Stomach (tissue), 9 donors: ENCODE data around the gene PROB1. TPM values are rescaled to one million over a fixed set of nuclear protein-coding genes. Genes with fewer than 3 reads are reported as not detected.

Source experiments
- DNase-seq, 2 donors: peaks; one replicate each; pipeline versions ENCODE4 v3.0.0 to v3.0.0-alpha.2; 2013 to 2019
- H3K27ac ChIP-seq, 5 donors: fragments of 200-600 bp in 4 of 5; sonication (generic) in 4 of 5; one replicate each; pipeline ENCODE4 v1.5.1; 2013 to 2019; ENCODE audit warnings: mild to moderate bottlenecking in 1 of 5, moderate library complexity in 1 of 5
- H3K27me3 ChIP-seq, 3 donors: fragments of 200-600 bp; sonication (generic); one replicate each; pipeline ENCODE4 v1.5.1; 2017 to 2019; ENCODE audit warnings: mixed run types in 1 of 3
- H3K36me3 ChIP-seq, 4 donors: fragments of 200-600 bp; sonication (generic); 1 replicate in 3 of 4; 2 replicates in 1 of 4; pipeline ENCODE4 v1.5.1; 2016 to 2019
- H3K4me1 ChIP-seq, 4 donors: fragments of 200-600 bp; sonication (generic); one replicate each; pipeline ENCODE4 v1.5.1; 2016 to 2019
- H3K4me3 ChIP-seq, 4 donors: fragments of 200-600 bp; sonication (generic) in 3 of 4; one replicate each; pipeline ENCODE4 v1.5.1; 2016 to 2019; ENCODE audit warnings: mild to moderate bottlenecking in 1 of 4
- H3K9me3 ChIP-seq, 4 donors: fragments of 200-600 bp; sonication (generic); one replicate each; pipeline ENCODE4 v1.5.1; 2016 to 2019
- CTCF ChIP-seq, 7 experiments: fragments of 450-650 bp in 4 of 7; fragments of 200-600 bp in 3 of 7; sonication (generic) in 3 of 7; IDR thresholded peaks; one replicate each; pipeline ENCODE4 v1.5.1; 2016 to 2019; ENCODE audit warnings: antibody characterized with exemption in 7 of 7, control low read depth in 2 of 7, mild to moderate bottlenecking in 1 of 7
- EP300 ChIP-seq: sonication (generic); formaldehyde crosslinking; IDR thresholded peaks from one replicate; pipeline ENCODE4 v1.6.1; 2017; ENCODE audit warnings: antibody characterized with exemption
- POLR2A ChIP-seq, 4 donors: fragments of 450-650 bp; IDR thresholded peaks; one replicate each; pipeline ENCODE4 v1.6.1; 2016; ENCODE audit warnings: antibody characterized with exemption in 4 of 4, control low read depth in 2 of 4, mild to moderate bottlenecking in 1 of 4, moderate library complexity in 1 of 4
- POLR2AphosphoS5 ChIP-seq, 3 donors: sonication (generic); formaldehyde crosslinking; IDR thresholded peaks; one replicate each; pipeline ENCODE4 v1.6.1; 2016; ENCODE audit warnings: antibody characterized with exemption in 3 of 3
- WGBS, 5 donors: extraction: QIAGEN DNeasy Blood & Tissue Kit in 3 of 5; methylation state at CpG; one replicate each; pipeline versions ENCODE4 v1.1.5 to v1.1.7; 2013 to 2018; 5-methylcytosine and 5-hydroxymethylcytosine counted together
- intact Hi-C: fragments of 100-400 bp; cut with DNase I; formaldehyde crosslinking; loops from one replicate; pipeline ENCODE4 v1.15.1; 2023; ENCODE audit warnings: low total_unique reads
- polyA plus RNA-seq, 3 donors: library from polyadenylated mRNA; stranded (reverse); fragments of 200-250 nt; gene quantifications; one replicate each; pipeline ENCODE4 v1.2.3, GENCODE V29; 2013
- total RNA-seq, 5 donors: library from RNA; depleted of rRNA; stranded (reverse); fragments of >200 nt; gene quantifications; one replicate each; pipeline versions ENCODE4 v1.1.0 to v1.2.3, GENCODE V29; 2014 to 2016
- donor health status: healthy with polysubstance abuse.
- donor health status: Bipolar disorder and iron deficiency.
- donor health status: healthy.

Gene PROB1
- total and polyA plus RNA-seq, 8 donors: 0.55 to 0.89 (median 0.73) TPM; not detected in 3

GRCh38 chr5:139386050-139386438 lies 8.9 kb downstream of the PROB1 start:
- no peaks in the 10 kb centered on the region for H3K27me3 ChIP-seq
- TF ChIP-seq CTCF (IDR thresholded peaks at IDR 0.05) (no peak), POLR2AphosphoS5 (IDR thresholded peaks at IDR 0.05) (no peak), EP300 (no peak), POLR2A (IDR thresholded peaks at IDR 0.05) (no peak)
- 85 to 91% (median 87%) methylated on average over 5 of the region's 5 CpGs for WGBS, 5 donors
- peaks cover 37 to 59% (median 50%) of the 10 kb centered on the region in 4 donors for H3K4me1 ChIP-seq
- no peaks in the 10 kb centered on the region for H3K9me3 ChIP-seq
- no peak overlapping the region for H3K4me3 ChIP-seq
- peak overlapping the region in 1 of 5 donors; percentile 83 for H3K27ac ChIP-seq
- no peaks in the 10 kb centered on the region for H3K36me3 ChIP-seq
- no peak for DNase-seq
- intact Hi-C loops: no loop called here

- WGBS, 5 donors: 22 to 29% (median 29%) methylated on average over 8 of the region's 8 CpGs
- peak in 1 of 2 donors; percentile 52 for DNase-seq
These were observed 9.5 kb downstream of the PROB1 start for GRCh38 chr5:139385061-139386049.

GRCh38 chr5:139384591-139385051 lies 10.3 kb downstream of the PROB1 start:
- peak overlapping the region; percentile 18 to 87 (median 77) for H3K27ac ChIP-seq
- WGBS, 5 donors: 40 to 69% (median 60%) methylated on average over 9 of the region's 9 CpGs
- no peaks in the 10 kb centered on the region for H3K9me3 ChIP-seq
- TF ChIP-seq POLR2A (IDR thresholded peaks at IDR 0.05) (no peak), POLR2AphosphoS5 (IDR thresholded peaks at IDR 0.05) (no peak), CTCF (IDR thresholded peaks at IDR 0.05) (no peak), EP300 (no peak)
- no peaks in the 10 kb centered on the region for H3K36me3 ChIP-seq
- no peaks in the 10 kb centered on the region for H3K27me3 ChIP-seq
- peaks cover 31 to 54% (median 45%) of the 10 kb centered on the region in 4 donors for H3K4me1 ChIP-seq
- intact Hi-C loops: no loop called here
- DNase-seq: no peak
- H3K4me3 ChIP-seq: peak overlapping the region; percentile 36 to 47 (median 40)

More at GRCh38 chr5:139385061-139386049, 9.5 kb downstream of the PROB1 start:
- peak in 5 of 7 experiments; percentile 13 to 40 (median 31) for TF ChIP-seq CTCF (IDR thresholded peaks at IDR 0.05)
- no peak for TF ChIP-seq POLR2A (IDR thresholded peaks at IDR 0.05)
- Histone ChIP-seq H3K27me3 (no peaks in the 10 kb centered on the region), H3K27ac (peak overlapping the region; percentile 23 to 87 (median 77)), H3K4me3 (peak overlapping the region; percentile 36 to 47 (median 40)), H3K36me3 (no peaks in the 10 kb centered on the region), H3K4me1 (peaks cover 31 to 56% (median 46%) of the 10 kb centered on the region in 4 donors), H3K9me3 (no peaks in the 10 kb centered on the region)
- intact Hi-C loops: no loop called here

- DNase-seq: no peak
- Histone ChIP-seq H3K36me3 (no peaks in the 10 kb centered on the region), H3K27me3 (no peaks in the 10 kb centered on the region), H3K4me3 (peak overlapping the region in 1 of 4 donors; percentile 47), H3K4me1 (peaks cover 31 to 54% (median 41%) of the 10 kb centered on the region in 4 donors), H3K27ac (peak overlapping the region in 3 of 5 donors; percentile 77 to 87 (median 83)), H3K9me3 (no peaks in the 10 kb centered on the region)
- intact Hi-C loops: no loop called here
- 48 to 80% (median 63%) methylated on average over 6 to 7 of the region's 7 CpGs for WGBS, 5 donors
- TF ChIP-seq CTCF (IDR thresholded peaks at IDR 0.05) (no peak), EP300 (no peak), POLR2AphosphoS5 (IDR thresholded peaks at IDR 0.05) (no peak), POLR2A (IDR thresholded peaks at IDR 0.05) (no peak)
These were observed 10.8 kb downstream of the PROB1 start for GRCh38 chr5:139383993-139384590.
